Measurements from ENCODE around the gene SAMD3.
"Not testable (repeated sequence)": the region's sequence is repeated elsewhere in the genome, so short reads cannot be mapped to it uniquely, and the experiment has no call there.

- not testable (repeated sequence) for TF ChIP-seq CTCF (conservative IDR thresholded peaks at IDR 0.05 in 1 of 2, IDR thresholded peaks at IDR 0.05 in 1 of 2; ENCODE audit: extremely low read depth in 1 of 2, insufficient read depth in 1 of 2, low read depth in 1 of 2, low read length in 2 of 2); EZH2 (IDR thresholded peaks at IDR 0.05; ENCODE audit: borderline replicate concordance, low read length)
These were observed 52.6 kb downstream of the SAMD3 start for GRCh38 chr6:130170160-130170559.
